Lung (tissue), 12 donors: ENCODE measurements around the gene MCCC1. TPM values are rescaled to one million over a fixed set of nuclear protein-coding genes. Genes with fewer than 3 reads are reported as not detected.

Experiments used
- ATAC-seq: fragments of 200-7000 bp; cut with Tn5 transposase; one replicate; pipeline ENCODE4 v1.9.1; 2020; ENCODE audit warnings: moderate number of reproducible peaks; ENCODE audit not compliant: insufficient read depth, low FRiP score
- DNase-seq, 3 donors: peaks; one replicate each; pipeline ENCODE4 v3.0.0-alpha.2; 2013 to 2017
- H3K27ac ChIP-seq, 2 donors: one replicate each; pipeline ENCODE4 v1.5.1; 2013; ENCODE audit warnings: mild to moderate bottlenecking in 2 of 2, moderate library complexity in 2 of 2, control low read depth in 1 of 2, inconsistent platforms in 1 of 2, low read depth in 1 of 2, low read length in 1 of 2
- H3K27me3 ChIP-seq, 3 donors: one replicate each; pipeline ENCODE4 v1.5.1; 2013; ENCODE audit warnings: low read length in 2 of 3; ENCODE audit not compliant: control insufficient read depth in 3 of 3, insufficient read depth in 3 of 3
- H3K36me3 ChIP-seq, 4 donors: one replicate each; pipeline ENCODE4 v1.5.1; 2013; ENCODE audit warnings: low read length in 4 of 4, mild to moderate bottlenecking in 1 of 4, moderate library complexity in 1 of 4; ENCODE audit not compliant: control insufficient read depth in 4 of 4, insufficient read depth in 4 of 4
- H3K4me1 ChIP-seq, 5 donors: one replicate each; pipeline ENCODE4 v1.5.1; 2013; ENCODE audit warnings: low read length in 5 of 5, mild to moderate bottlenecking in 2 of 5, moderate library complexity in 1 of 5; ENCODE audit not compliant: control insufficient read depth in 5 of 5, insufficient read depth in 5 of 5
- H3K4me3 ChIP-seq: one replicate; pipeline ENCODE4 v1.5.1; 2013; ENCODE audit warnings: mild to moderate bottlenecking, control low read depth, moderate library complexity
- H3K9ac ChIP-seq, 2 donors: one replicate each; pipeline ENCODE4 v1.5.1; 2013; ENCODE audit warnings: low read length in 2 of 2, control low read depth in 1 of 2; ENCODE audit not compliant: insufficient read depth in 1 of 2
- H3K9me3 ChIP-seq, 4 donors: one replicate each; pipeline ENCODE4 v1.5.1; 2013; ENCODE audit warnings: low read length in 3 of 4, mild to moderate bottlenecking in 1 of 4, moderate library complexity in 1 of 4; ENCODE audit not compliant: control insufficient read depth in 4 of 4, insufficient read depth in 3 of 4
- WGBS, 2 donors: extraction: QIAGEN DNeasy Blood & Tissue Kit; methylation state at CpG; one replicate each; pipeline ENCODE4 v1.1.7; 2013; 5-methylcytosine and 5-hydroxymethylcytosine counted together
- polyA plus RNA-seq, 2 donors: library from polyadenylated mRNA; stranded (reverse); fragments of 200-250 nt; gene quantifications; one replicate each; pipeline ENCODE4 v1.2.1, GENCODE V29; 2013
- total RNA-seq, 2 donors: library from RNA; depleted of rRNA in 1 of 2; stranded (reverse); fragments of >200 nt in 1 of 2; gene quantifications; one replicate each; pipeline ENCODE4 v1.2.1, GENCODE V29; 2014 to 2021
- TF ChIP-seq, protein P1 (sequence below): IDR thresholded peaks from 2 replicates; pipeline ENCODE4 v1.5.1; 2012; ENCODE audit warnings: mild to moderate bottlenecking; ENCODE audit errors: control extremely low read depth, extremely low read depth
- donor health status: control.
- donor health status: control.
- donor health status: Bipolar disorder and iron deficiency.
- donor health status: healthy.
- donor health status: DM: yes; HTN: yes; CAD: no.

The MCCC1 gene
- total and polyA plus RNA-seq, 4 donors, result 21.7 to 126 (median 63.7) TPM

DNA sequence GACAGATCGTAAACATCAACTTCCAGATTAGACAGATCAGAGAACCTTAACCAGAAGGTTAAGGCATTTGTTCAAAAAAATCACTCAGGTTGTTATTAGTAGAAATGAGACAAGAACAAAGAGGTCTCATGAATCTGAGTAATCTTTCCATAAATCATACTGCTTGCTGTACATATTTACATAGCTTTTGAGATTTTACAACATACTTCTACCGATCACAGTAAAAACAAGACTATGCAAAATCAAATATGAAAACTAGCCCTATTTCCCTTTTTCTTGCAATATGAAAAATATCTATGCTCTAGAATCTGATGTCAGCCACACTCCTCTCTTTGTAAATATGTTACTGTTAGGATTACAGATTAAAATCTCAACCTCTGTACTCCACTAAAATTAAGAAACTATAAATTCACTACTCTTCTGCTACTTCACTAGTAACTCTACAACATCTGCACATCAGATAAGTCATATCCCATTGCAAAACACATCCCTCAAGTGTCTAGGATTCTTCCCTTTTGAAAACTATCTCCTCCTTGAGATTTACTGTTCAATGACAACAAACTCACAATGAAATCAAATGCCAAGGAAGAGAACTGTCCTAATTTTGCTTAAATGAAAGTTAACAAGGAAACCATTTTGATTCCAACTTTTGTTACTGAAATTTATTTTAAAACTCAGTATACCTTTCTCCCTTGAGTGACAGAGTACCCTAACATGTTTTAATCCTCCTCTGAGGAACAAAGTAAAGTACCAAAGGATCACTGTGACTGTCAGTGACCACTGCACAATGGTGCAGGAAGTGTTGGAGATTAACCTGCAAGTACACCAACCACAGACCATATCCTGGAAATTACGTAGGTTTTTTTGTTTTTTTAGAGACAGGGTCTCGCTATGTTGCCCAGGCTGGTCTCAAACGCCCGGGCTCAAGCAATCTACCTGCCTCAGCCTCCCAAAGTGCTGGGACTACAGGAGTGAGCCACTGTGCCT lies 131.8 kb downstream of the MCCC1 start:
- no peak overlapping the region for H3K27ac ChIP-seq
- no peak overlapping the region for H3K9ac ChIP-seq
- TF ChIP-seq, protein P1, sequence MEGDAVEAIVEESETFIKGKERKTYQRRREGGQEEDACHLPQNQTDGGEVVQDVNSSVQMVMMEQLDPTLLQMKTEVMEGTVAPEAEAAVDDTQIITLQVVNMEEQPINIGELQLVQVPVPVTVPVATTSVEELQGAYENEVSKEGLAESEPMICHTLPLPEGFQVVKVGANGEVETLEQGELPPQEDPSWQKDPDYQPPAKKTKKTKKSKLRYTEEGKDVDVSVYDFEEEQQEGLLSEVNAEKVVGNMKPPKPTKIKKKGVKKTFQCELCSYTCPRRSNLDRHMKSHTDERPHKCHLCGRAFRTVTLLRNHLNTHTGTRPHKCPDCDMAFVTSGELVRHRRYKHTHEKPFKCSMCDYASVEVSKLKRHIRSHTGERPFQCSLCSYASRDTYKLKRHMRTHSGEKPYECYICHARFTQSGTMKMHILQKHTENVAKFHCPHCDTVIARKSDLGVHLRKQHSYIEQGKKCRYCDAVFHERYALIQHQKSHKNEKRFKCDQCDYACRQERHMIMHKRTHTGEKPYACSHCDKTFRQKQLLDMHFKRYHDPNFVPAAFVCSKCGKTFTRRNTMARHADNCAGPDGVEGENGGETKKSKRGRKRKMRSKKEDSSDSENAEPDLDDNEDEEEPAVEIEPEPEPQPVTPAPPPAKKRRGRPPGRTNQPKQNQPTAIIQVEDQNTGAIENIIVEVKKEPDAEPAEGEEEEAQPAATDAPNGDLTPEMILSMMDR, result no peak
- H3K4me1 ChIP-seq, result peaks cover 0 to 5% (median 0%) of the 10 kb centered on the region in 5 donors
- no peaks in the 10 kb centered on the region for H3K9me3 ChIP-seq
- ATAC-seq (no peak), DNase-seq (no peak)
- H3K36me3 ChIP-seq, result peaks cover 0 to 6% (median under 1%) of the 10 kb centered on the region in 4 donors
- no peak overlapping the region for H3K4me3 ChIP-seq
- 56 to 65% methylated on average over 6 of the region's 6 CpGs for WGBS, 2 donors
- H3K27me3 ChIP-seq, result no peaks in the 10 kb centered on the region

DNA sequence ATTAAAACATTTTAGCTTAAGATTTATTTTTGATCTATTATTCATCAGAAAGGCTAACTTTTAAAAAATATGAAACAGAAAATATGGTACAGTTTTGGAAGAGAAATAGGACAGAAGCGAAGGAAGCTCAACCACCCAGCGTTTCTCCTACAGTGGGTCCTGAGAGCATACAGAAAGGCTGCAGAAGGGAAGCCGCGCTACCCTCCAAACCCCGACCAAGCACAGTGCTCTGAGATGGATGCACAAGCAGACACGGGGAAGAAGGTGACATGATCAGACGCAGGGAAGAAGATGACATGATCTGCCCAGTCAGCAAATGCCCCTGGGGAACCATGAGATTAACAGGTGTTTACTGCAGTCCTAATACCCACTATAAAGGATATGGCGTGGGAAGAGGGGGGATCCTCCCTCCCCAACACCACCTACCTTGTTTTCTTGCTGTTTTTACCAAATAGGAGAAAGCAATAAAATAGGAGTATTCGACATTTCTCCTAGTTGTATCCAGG lies 133.4 kb downstream of the MCCC1 start:
- DNase-seq, result no peak
- ATAC-seq, result no peak
- H3K9me3 ChIP-seq, result no peaks in the 10 kb centered on the region
- H3K27ac ChIP-seq, result no peak overlapping the region
- 90% methylated on average over 9 of the region's 9 CpGs for WGBS, 2 donors
- no peak overlapping the region for H3K9ac ChIP-seq
- no peaks in the 10 kb centered on the region for H3K27me3 ChIP-seq
- peaks cover 0 to 5% (median 0%) of the 10 kb centered on the region in 5 donors for H3K4me1 ChIP-seq
- TF ChIP-seq, protein P1, result no peak
- peaks cover 0 to 6% (median 4%) of the 10 kb centered on the region in 4 donors for H3K36me3 ChIP-seq
- H3K4me3 ChIP-seq, result no peak overlapping the region

Other genes with a start within 250 kb of the MCCC1 start
- gene DCUN1D1, start 119.0 kb downstream of the MCCC1 start, total RNA-seq, result 10 to 100 TPM; 36.9 to 54.7 TPM
- 10 to 100 TPM in 1 of 2 donors, 1 to 10 TPM in 1; 6.8 to 10.1 TPM for gene DCUN1D1, start 119.0 kb downstream of the MCCC1 start, polyA plus RNA-seq
- gene LAMP3, start 63.2 kb upstream of the MCCC1 start, total RNA-seq, result 100 to 1,000 TPM; 220 to 243 TPM
- gene LAMP3, start 63.2 kb upstream of the MCCC1 start, polyA plus RNA-seq, result 100 to 1,000 TPM; 162 to 257 TPM
- gene B3GNT5, start 153.8 kb upstream of the MCCC1 start, total RNA-seq, result 10 to 100 TPM; 28.1 to 43.1 TPM
- 10 to 100 TPM; 13.5 to 25.4 TPM for gene B3GNT5, start 153.8 kb upstream of the MCCC1 start, polyA plus RNA-seq